T-cell (primary cell): ENCODE data around the gene KCNT1. TPM values are rescaled to one million over a fixed set of nuclear protein-coding genes. Genes with fewer than 3 reads are reported as not detected.

Source experiments
- ATAC-seq, 4 experiments: fragments of 200-7000 bp in 3 of 4; fragments of 150-1000 bp in 1 of 4; cut with Tn5 transposase; replicated peaks in 1 of 4; 1 replicate in 3 of 4; 2 replicates in 1 of 4; pipeline ENCODE4 v1.10.0; 2021; ENCODE audit warnings: moderate library complexity in 3 of 4, mild to moderate bottlenecking in 2 of 4, moderate number of reproducible peaks in 1 of 4
- CTCF ChIA-PET, 2 donors: fragments of 300-600 bp; sonication (Branson Sonifier 250); formaldehyde crosslinking; loops; one replicate each; lab custom pipeline; 2022; ENCODE audit warnings: antibody characterized with exemption in 2 of 2; lab: Charles Lee
- POLR2A ChIA-PET, 2 donors: fragments of 300-600 bp; sonication (Branson Sonifier 250); formaldehyde crosslinking; loops; one replicate each; lab custom pipeline; 2022; ENCODE audit warnings: antibody characterized with exemption in 2 of 2; lab: Charles Lee
- DNase-seq, 35 experiments: peaks; one replicate each; pipeline versions ENCODE4 v3.0.0 to v3.0.0-alpha.2; 2013 to 2023
- H3K27ac ChIP-seq: one replicate; pipeline ENCODE4 v1.5.1; 2013; ENCODE audit warnings: low read length
- H3K27me3 ChIP-seq, 2 experiments: replicated peaks in 1 of 2; 1 replicate in 1 of 2; 2 replicates in 1 of 2; pipeline versions ENCODE4 v1.6.1 to v1.7.0; 2013; ENCODE audit warnings: low read length in 1 of 2, mixed read lengths in 1 of 2; ENCODE audit not compliant: control insufficient read depth in 2 of 2, insufficient read depth in 2 of 2; ENCODE audit errors: extremely low read depth in 1 of 2
- H3K36me3 ChIP-seq, 2 donors: 1 replicate in 1 of 2; 2 replicates in 1 of 2; pipeline versions ENCODE4 v1.6.1 to v1.7.0; 2013; ENCODE audit warnings: low read length in 1 of 2; ENCODE audit not compliant: control insufficient read depth in 2 of 2, insufficient read depth in 1 of 2; ENCODE audit errors: extremely low read depth in 1 of 2
- H3K4me1 ChIP-seq, 2 experiments: 1 replicate in 1 of 2; 2 replicates in 1 of 2; pipeline versions ENCODE4 v1.6.1 to v1.7.0; 2013; ENCODE audit warnings: low read length in 2 of 2, mixed read lengths in 1 of 2; ENCODE audit not compliant: insufficient read depth in 2 of 2, control insufficient read depth in 1 of 2; ENCODE audit errors: extremely low read depth in 1 of 2
- H3K4me3 ChIP-seq, 2 donors: 1 replicate in 1 of 2; 2 replicates in 1 of 2; pipeline versions ENCODE4 v1.5.1 to v1.7.0; 2013; ENCODE audit warnings: mild to moderate bottlenecking in 2 of 2, low read length in 1 of 2, moderate library complexity in 1 of 2; ENCODE audit not compliant: control insufficient read depth in 1 of 2; ENCODE audit errors: extremely low read depth in 1 of 2
- H3K9me3 ChIP-seq: 2 replicates; pipeline ENCODE4 v1.7.0; 2013
- H3K27ac Mint-ChIP-seq, 2 donors: one replicate each; pipeline ENCODE4 v1.8.0; 2020 to 2021; ENCODE audit warnings: mild to moderate bottlenecking in 2 of 2, mixed read lengths in 2 of 2
- H3K27me3 Mint-ChIP-seq, 2 donors: one replicate each; pipeline ENCODE4 v1.8.0; 2021 to 2022; ENCODE audit warnings: mixed read lengths in 2 of 2
- H3K36me3 Mint-ChIP-seq: one replicate; pipeline ENCODE4 v1.8.0; 2021; ENCODE audit warnings: mixed read lengths
- H3K4me1 Mint-ChIP-seq, 3 donors: one replicate each; pipeline ENCODE4 v1.8.0; 2020 to 2022; ENCODE audit warnings: mixed read lengths in 3 of 3, mild to moderate bottlenecking in 1 of 3
- H3K4me3 Mint-ChIP-seq, 3 donors: one replicate each; pipeline ENCODE4 v1.8.0; 2020 to 2022; ENCODE audit warnings: mild to moderate bottlenecking in 3 of 3, mixed read lengths in 3 of 3, moderate library complexity in 3 of 3
- H3K9me3 Mint-ChIP-seq, 3 donors: one replicate each; pipeline ENCODE4 v1.8.0; 2020 to 2022; ENCODE audit warnings: mixed read lengths in 3 of 3
- WGBS: methylation state at CpG from one replicate; pipeline ENCODE4 v1.1.5; 2013; ENCODE audit warnings: missing lambda C conversion rate; ENCODE audit not compliant: insufficient coverage; 5-methylcytosine and 5-hydroxymethylcytosine counted together
- total RNA-seq, 35 experiments: library from RNA in 6 of 35; stranded (reverse) in 6 of 35; fragments of 120-200 nt in 1 of 35; gene quantifications; one replicate each; pipeline versions ENCODE4 v1.2.1 to v1.2.4 and lab custom pipeline; 2013 to 2026

Gene KCNT1
- total RNA-seq, 5 donors from 2014 or later (not counting 1 experiment from before 2014, with no cell fraction given): 0.07 to 0.54 (median 0.16) TPM; not detected in 2

- no peak overlapping the region for H3K27ac Mint-ChIP-seq
- H3K4me1 ChIP-seq: no peaks in the 10 kb centered on the region
- no peaks in the 10 kb centered on the region for H3K9me3 Mint-ChIP-seq
- H3K4me3 ChIP-seq: no peak overlapping the region
- peaks cover 33 to 80% of the 10 kb centered on the region in 2 donors for H3K36me3 ChIP-seq
- no peak overlapping the region for H3K27ac ChIP-seq
- H3K27me3 Mint-ChIP-seq: no peaks in the 10 kb centered on the region
- no peak for ATAC-seq
- no peaks in the 10 kb centered on the region for H3K27me3 ChIP-seq
- H3K36me3 Mint-ChIP-seq: peaks cover 70% of the 10 kb centered on the region
- 97% methylated on average over 27 of the region's 27 CpGs for WGBS
- H3K4me3 Mint-ChIP-seq: no peak overlapping the region
- POLR2A ChIA-PET: no interaction called here
- no peaks in the 10 kb centered on the region for H3K9me3 ChIP-seq
- H3K4me1 Mint-ChIP-seq: peaks cover 0 to 3% (median 0%) of the 10 kb centered on the region in 3 donors
- CTCF ChIA-PET: no interaction called here
- DNase-seq: no peak
Measured at GRCh38 chr9:135821733-135822373, 119.9 kb downstream of the KCNT1 start.

GRCh38 chr9:135822374-135822755 lies 120.4 kb downstream of the KCNT1 start:
- POLR2A ChIA-PET: no interaction called here
- no peak for ATAC-seq
- CTCF ChIA-PET: no interaction called here
- WGBS: 99% methylated on average over 17 of the region's 18 CpGs
- Mint-ChIP-seq H3K27me3 (no peaks in the 10 kb centered on the region), H3K36me3 (peaks cover 71% of the 10 kb centered on the region), H3K9me3 (no peaks in the 10 kb centered on the region), H3K4me3 (no peak overlapping the region), H3K4me1 (peaks cover 0 to 3% (median 0%) of the 10 kb centered on the region in 3 donors), H3K27ac (no peak overlapping the region)
- DNase-seq: no peak
- Histone ChIP-seq H3K4me3 (no peak overlapping the region), H3K27me3 (no peaks in the 10 kb centered on the region), H3K9me3 (no peaks in the 10 kb centered on the region), H3K27ac (no peak overlapping the region), H3K4me1 (no peaks in the 10 kb centered on the region), H3K36me3 (peaks cover 28 to 80% of the 10 kb centered on the region in 2 donors)

- H3K36me3 ChIP-seq: peaks cover 25 to 77% of the 10 kb centered on the region in 2 donors
- H3K27ac ChIP-seq: no peak overlapping the region
- no peaks in the 10 kb centered on the region for H3K27me3 ChIP-seq
- Mint-ChIP-seq H3K4me3 (no peak overlapping the region), H3K27me3 (no peaks in the 10 kb centered on the region), H3K27ac (no peak overlapping the region), H3K36me3 (peaks cover 75% of the 10 kb centered on the region), H3K9me3 (peaks cover 0 to under 1% (median 0%) of the 10 kb centered on the region in 3 donors), H3K4me1 (peaks cover 0 to 3% (median 0%) of the 10 kb centered on the region in 3 donors)
- POLR2A ChIA-PET: no interaction called here
- 94% methylated on average over 9 of the region's 12 CpGs for WGBS
- DNase-seq (no peak), ATAC-seq (no peak)
- H3K9me3 ChIP-seq: no peaks in the 10 kb centered on the region
- CTCF ChIA-PET: no interaction called here
- no peaks in the 10 kb centered on the region for H3K4me1 ChIP-seq
- no peak overlapping the region for H3K4me3 ChIP-seq
Measured at GRCh38 chr9:135823036-135823435, 121.1 kb downstream of the KCNT1 start.

GRCh38 chr9:135825435-135826187 lies 123.6 kb downstream of the KCNT1 start:
- Mint-ChIP-seq H3K27ac (no peak overlapping the region), H3K9me3 (peaks cover 5 to 12% (median 9%) of the 10 kb centered on the region in 3 donors), H3K4me1 (peaks cover 0 to 3% (median 0%) of the 10 kb centered on the region in 3 donors), H3K36me3 (peaks cover 75% of the 10 kb centered on the region), H3K27me3 (no peaks in the 10 kb centered on the region), H3K4me3 (no peak overlapping the region)
- peaks cover 4% of the 10 kb centered on the region for H3K9me3 ChIP-seq
- DNase-seq (no peak), ATAC-seq (no peak)
- CTCF ChIA-PET: no interaction called here
- no peak overlapping the region for H3K27ac ChIP-seq
- H3K4me3 ChIP-seq: no peak overlapping the region
- POLR2A ChIA-PET: no interaction called here
- peaks cover 16 to 63% of the 10 kb centered on the region in 2 donors for H3K36me3 ChIP-seq
- no peaks in the 10 kb centered on the region for H3K4me1 ChIP-seq
- no peaks in the 10 kb centered on the region for H3K27me3 ChIP-seq
- WGBS: 93% methylated on average over 19 of the region's 25 CpGs

GRCh38 chr9:135826188-135826545 lies 124.2 kb downstream of the KCNT1 start:
- no peak overlapping the region for H3K27ac Mint-ChIP-seq
- H3K36me3 Mint-ChIP-seq: peaks cover 71% of the 10 kb centered on the region
- ATAC-seq: no peak
- H3K9me3 Mint-ChIP-seq: peaks cover 5 to 13% (median 9%) of the 10 kb centered on the region in 3 donors
- CTCF ChIA-PET: no interaction called here
- Histone ChIP-seq H3K27me3 (no peaks in the 10 kb centered on the region), H3K27ac (no peak overlapping the region), H3K4me1 (no peaks in the 10 kb centered on the region), H3K9me3 (peaks cover 4% of the 10 kb centered on the region), H3K4me3 (no peak overlapping the region), H3K36me3 (peaks cover 16 to 58% of the 10 kb centered on the region in 2 donors)
- WGBS: over 99% methylated on average over 14 of the region's 14 CpGs
- DNase-seq: no peak
- no peak overlapping the region for H3K4me3 Mint-ChIP-seq
- peaks cover 0 to 3% (median 0%) of the 10 kb centered on the region in 3 donors for H3K4me1 Mint-ChIP-seq
- H3K27me3 Mint-ChIP-seq: no peaks in the 10 kb centered on the region
- POLR2A ChIA-PET: no interaction called here

GRCh38 chr9:135827301-135827700 lies 125.3 kb downstream of the KCNT1 start:
- no peak overlapping the region for H3K27ac Mint-ChIP-seq
- WGBS: 96% methylated on average over 10 of the region's 12 CpGs
- no peaks in the 10 kb centered on the region for H3K27me3 Mint-ChIP-seq
- Histone ChIP-seq H3K9me3 (peaks cover 4% of the 10 kb centered on the region), H3K27me3 (no peaks in the 10 kb centered on the region), H3K27ac (no peak overlapping the region), H3K4me3 (no peak overlapping the region), H3K4me1 (no peaks in the 10 kb centered on the region), H3K36me3 (peaks cover 12 to 48% of the 10 kb centered on the region in 2 donors)
- ChIA-PET POLR2A (no interaction called here), CTCF (no interaction called here)
- no peak overlapping the region for H3K4me3 Mint-ChIP-seq
- H3K9me3 Mint-ChIP-seq: peaks cover 5 to 13% (median 9%) of the 10 kb centered on the region in 3 donors
- peaks cover 7 to 12% (median 7%) of the 10 kb centered on the region in 3 donors for H3K4me1 Mint-ChIP-seq
- DNase-seq (no peak), ATAC-seq (no peak)
- peaks cover 60% of the 10 kb centered on the region for H3K36me3 Mint-ChIP-seq
